DMS114 treated with DMSO at 0.1 percent for 48 hours (cell line): ENCODE results near the gene DDX39A.
"Not testable (repeated sequence)": the region's sequence is repeated elsewhere in the genome, so short reads cannot be mapped to it uniquely, and the experiment has no call there.

Experiments
- DNase-seq: peaks from one replicate; lab custom pipeline; 2025; ENCODE audit not compliant: unreplicated experiment; lab: John Stamatoyannopoulos, UW

The DDX39A gene

DNA sequence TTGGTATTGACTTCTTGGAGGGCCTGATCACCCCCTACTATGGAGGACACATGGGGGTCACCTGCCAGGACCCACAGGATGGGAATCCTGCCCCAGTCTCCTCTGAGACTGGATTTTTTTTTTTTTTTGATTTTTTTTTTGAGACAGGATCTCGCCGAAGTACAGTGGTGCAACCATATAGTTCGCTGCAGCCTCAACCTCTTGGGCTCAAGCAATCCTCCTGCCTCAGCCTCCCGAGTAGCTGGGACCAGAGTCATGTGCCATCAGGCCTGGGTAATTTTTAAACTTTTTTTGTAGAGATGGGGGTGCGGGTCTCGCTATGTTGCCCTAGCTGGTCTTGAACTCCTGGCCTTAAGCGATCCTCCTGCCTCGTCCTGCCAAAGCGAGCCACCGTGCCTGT is 52.1 kb downstream of the DDX39A start:
- DNase-seq: no peak

- DNase-seq: no peak
Measured at GRCh38 chr19:14366529-14366928, 52.6 kb downstream of the DDX39A start.

DNA sequence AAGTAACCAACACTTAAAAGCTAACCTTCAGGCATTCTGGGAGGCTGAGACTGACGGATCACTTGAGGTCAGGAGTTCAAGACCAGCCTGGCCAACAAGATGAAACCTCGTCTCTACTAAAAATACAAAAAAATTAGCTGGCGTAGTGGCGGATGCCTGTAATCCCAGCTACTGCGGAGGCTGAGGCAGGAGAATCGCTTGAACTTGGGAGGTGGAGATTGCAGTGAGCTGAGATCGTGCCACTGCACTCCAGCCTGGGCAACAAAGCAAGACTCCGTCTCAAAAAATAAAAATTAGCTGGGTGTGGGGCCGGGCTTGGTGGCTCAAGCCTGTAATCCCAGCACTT is 55.1 kb downstream of the DDX39A start:
- DNase-seq: not testable (repeated sequence)

- DNase-seq: no peak
Measured at GRCh38 chr19:14363183-14364097, 55.7 kb downstream of the DDX39A start.

GRCh38 chr19:14361824-14362223 is 57.3 kb downstream of the DDX39A start:
- peak; percentile 28 for DNase-seq
